HG03469 (cell line): ENCODE measurements around the gene PIK3CA.
A peak's percentile ranks its signal among the peaks of the same experiment; 100 is the strongest.

ENCODE experiments used
- ATAC-seq: cut with Tn5 transposase; IDR thresholded peaks from one replicate; pipeline ENCODE4 v1.9.1; 2021; ENCODE audit warnings: mild to moderate bottlenecking, moderate library complexity, moderate number of reproducible peaks; ENCODE audit not compliant: unreplicated experiment

The PIK3CA gene

DNA sequence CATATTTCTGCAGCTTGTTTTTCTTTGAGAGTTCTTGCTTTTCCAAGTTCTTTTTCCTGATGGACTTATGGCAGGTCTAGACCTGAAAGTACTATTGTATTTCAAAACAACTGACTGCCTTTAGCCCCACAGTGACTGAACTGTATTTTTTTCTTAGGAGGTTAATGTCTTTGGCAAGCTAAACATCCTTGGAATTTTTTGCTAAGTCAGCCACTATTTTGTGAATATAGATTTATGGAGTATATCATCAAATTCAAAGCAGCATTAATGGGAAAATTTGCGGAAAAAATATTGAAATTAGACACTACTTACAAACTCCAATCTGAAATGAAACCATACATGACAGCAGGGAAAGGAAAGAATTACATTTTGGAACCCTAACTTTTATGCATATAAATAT is 8.6 kb downstream of the PIK3CA start:
- ATAC-seq, result no peak

DNA sequence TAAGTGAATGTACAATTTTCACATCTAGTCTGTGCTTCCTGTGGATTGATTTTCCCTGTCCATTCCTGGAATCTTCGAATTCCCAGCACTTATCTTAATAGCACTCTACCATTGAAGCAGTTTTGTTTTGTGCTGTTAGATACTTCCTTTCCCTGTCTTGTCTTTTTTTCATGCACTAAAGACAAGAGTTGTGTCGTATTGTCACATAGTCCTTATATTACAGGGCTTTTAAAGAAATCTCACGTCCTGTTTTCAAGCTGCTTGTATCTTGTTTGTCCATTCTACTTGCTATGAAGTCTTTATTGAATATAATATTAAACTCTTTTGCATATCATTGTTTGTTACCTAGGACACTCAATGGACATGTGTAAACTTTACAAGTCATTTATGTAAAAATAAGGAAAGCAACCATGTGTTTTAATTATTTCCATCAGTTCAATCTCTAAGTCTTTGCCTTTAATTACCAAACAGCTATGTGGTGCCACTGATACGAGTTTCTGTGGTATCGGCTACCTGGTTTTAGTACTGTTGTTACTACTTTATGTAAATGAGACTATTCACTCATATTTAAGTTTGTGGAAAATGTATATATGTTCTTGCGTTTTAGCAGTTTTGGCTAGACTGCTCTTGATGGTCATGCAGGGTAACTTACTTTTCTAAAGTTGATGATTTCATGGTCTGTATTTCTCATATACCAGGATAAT is 10.3 kb downstream of the PIK3CA start:
- peak; percentile 42 for ATAC-seq

DNA sequence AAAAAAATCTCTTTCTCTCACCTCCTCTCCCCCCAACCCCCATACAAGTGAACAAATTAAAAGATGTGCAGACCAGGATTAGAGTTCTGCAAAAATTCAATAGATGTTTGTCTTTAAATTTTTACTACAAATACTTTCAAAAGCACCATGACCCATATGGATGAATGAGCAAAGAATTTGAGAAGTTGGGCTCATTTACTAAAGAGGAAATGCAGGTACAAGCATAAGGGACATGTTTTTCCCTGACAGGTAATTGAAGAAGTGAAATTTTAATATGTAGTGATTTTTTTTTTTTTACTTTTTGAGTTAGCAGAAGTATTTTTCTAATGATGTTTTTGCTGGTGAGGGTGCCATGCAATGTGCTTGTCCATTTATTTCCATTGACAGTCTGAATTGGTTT is 15.3 kb downstream of the PIK3CA start:
- no peak for ATAC-seq

DNA sequence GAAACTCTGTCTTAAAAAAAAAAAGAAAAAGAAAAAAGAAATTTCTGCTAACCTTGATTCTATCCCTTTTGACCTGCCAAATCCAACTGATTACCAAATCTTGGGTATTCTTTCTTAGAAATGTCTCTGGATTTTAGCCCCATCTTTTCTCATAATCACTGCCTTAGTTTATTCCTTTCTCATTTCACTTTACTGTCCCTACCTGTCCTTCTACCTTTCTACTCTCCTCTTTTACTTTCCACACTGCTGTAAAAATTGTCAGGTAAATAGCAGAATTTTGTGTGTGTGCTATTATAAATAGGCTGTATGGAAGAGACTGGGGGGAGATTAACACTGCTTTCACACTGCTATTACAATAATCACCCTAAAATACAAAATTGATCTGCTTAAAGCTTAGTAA is 16.7 kb downstream of the PIK3CA start:
- no peak for ATAC-seq

DNA sequence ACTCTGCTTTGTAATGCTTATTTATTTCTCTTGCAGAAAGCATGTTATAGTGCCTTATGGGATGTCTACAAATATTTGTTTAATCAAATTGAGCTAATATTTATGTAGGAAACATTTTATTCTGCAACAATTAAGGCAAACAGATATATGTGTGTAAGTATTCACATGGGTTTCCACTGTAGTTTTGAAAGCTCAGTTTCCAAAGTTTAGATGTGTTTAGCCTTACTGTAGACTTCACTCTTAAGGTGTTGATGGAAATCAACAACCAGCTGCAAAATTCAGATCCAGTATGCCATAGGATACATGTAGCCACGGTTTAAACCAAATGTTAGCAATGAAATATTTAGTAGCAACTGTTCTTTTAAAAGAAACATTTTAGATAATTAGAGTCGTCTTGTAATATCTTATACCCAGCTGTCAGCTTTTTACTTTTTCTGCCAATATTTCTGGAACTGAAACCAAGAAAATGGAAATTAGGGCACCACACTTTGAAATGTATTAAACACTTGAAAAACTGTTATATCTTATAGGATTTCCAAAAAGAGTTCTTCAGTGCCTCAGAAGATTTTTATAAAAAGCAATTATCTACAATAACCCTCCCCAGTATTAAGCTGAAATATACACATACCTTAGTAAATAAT is 18.5 kb downstream of the PIK3CA start:
- no peak for ATAC-seq

DNA sequence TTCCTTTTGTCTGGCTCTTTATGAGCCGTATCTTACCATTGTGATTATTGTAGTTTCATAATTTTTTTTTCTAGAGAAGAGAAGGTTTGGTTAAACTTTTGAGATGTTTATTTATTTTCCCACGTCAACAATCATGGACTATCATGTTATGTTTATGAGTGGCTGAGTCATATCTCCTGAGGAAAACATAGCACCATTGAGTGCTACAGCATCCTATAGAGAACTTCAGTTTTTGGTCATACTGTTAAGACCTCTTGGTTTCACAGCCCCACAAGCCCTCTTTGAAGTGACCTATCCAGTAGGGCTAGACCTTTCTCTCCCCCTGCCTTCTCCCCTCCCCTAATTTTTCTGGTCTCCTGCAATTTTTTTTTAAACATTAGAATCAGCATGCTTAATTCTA is 20.8 kb downstream of the PIK3CA start:
- no peak for ATAC-seq

DNA sequence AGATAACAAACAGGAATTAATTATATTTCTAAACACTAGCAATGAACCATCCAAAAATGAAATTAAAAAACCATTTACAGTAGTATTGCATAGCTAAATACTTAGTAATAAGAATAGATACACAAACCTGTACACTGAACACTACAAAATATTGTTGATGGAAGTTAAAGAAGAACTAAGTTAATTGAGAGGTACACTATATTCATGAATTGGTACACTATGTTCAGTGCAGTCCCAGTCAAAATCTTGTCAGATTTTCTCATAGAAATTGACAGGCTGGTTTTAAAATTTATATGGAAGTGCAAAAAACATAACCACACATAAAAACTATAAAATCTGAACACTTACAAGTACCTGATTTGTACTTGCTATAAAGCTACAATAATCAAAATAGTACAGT is 24.4 kb downstream of the PIK3CA start:
- no peak for ATAC-seq

DNA sequence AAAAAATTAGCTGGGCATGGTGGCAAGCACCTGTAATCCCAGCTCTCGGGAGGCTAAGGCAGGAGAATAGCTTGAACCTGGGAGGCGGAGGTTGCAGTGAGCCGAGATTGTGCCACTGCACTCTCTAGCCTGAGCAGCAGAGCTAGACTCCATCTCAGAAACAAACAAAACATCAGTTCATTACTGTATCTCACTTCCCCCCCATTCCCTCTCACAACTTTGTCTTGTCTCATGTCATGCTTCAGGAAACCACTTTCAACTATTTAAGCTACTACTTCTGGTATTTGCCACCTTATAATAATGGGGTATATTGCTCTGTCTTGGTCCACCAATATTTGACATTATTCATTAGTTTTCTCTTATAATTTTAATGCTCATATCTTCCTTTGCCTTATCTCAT is 26.2 kb downstream of the PIK3CA start:
- ATAC-seq, result no peak

DNA sequence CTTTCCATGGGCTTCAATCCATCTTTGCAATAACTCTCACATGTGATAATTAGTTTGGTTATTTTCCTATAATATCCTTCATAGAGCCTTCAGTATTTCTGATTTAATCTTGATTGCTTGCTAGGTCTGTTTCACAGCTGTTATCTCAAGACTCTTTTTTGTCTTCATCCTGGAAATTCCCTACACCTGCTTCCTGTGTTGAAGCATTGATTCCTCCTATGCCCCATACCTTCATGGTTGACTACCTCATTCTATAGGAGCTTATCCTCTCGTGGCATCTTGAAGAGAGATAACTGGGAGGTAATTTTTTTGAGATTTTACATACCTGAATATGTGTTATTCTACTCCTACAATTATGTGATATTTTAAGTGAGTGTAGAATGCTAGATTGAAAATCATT is 26.7 kb downstream of the PIK3CA start:
- no peak for ATAC-seq

DNA sequence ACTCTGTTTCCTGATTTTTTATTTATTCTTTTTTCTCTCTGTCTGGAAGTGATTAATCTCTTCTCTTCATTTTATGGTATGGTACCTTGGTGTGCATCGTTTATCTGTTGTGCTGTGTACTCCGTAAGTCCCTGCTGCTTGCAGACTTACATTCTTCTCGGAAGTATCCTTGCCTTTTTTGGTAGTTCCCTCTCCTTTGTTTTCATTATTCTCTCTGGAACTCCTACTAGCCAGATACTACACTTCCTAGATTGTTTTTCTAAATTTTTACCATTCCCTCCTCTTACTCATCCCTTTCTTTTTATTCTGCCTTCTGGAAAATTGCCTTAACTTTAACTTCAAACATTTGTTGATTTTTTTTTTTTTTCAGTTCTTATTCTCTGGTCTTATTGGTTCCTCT is 27.2 kb downstream of the PIK3CA start:
- ATAC-seq, result no peak

DNA sequence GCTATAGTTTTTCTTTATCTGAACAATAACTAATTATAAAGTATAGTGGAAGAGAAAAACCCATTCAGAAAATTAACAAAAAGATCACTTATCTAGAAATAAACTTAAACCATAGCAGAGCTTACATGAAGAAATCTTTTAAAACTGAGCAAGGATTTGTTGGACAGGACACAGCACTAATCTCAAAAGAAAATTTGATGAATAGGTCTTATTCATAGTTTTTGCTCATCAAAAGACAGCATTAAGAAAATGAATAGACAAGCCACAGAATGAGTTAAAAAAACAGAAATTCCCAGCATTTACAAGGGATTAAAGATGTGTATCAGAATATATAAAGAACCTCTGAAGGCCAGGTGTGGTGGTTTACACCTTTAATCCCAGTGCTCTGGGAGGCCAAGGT is 29.5 kb downstream of the PIK3CA start:
- ATAC-seq, result no peak

DNA sequence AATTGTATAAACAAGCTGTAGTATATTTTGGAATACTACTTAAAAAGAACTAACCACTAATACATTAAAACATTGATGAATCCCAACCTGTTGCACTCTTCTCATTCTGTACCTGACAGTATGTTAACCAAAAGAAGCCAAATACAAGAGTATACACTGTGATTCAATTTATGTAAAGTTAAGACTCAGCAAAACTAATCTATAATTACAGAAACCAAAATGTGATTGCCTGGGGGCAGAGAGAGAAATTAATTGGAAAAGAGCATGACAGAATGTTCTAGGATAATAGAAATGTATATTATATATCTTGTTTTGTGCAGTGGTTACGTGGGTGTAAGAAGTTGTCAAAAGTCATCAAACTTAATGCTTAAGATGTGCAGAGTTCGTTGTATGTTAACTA is 31.1 kb downstream of the PIK3CA start:
- no peak for ATAC-seq

DNA sequence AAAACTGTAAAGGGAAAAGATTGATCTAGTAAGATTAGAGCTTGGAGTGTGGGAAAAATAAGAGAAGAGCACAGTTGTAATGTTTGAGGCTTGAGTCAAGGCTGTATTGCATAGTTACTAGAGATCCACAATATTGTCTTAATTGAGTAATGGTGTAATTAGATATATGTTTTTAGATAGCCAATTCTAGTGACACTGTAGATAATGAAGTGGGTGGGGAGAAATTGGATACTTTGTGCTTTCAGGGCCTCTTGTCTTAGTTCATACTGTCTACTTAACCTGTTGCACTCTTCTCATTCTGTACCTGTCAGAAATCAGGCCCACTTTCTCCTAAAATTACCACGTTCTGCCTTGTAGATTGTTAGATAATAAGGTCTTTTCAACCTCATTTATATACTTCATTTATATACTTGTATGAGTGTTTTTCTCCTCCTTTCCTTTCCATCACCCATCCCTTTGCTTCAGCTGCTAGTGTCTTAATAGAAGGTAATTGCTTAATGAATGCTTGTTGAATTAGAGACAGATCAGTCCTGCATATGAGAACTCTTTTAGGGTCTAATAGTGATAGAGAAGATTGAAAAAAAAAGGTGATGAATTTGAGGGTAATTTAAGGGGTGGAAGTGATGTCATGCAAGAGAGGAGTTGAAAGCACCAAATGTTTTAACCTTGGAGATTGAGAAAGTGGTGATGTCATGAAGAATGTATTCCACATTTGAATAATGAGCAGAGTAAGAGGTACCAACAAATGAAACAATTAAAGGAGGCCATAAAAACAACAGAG is 32.0 kb downstream of the PIK3CA start:
- no peak for ATAC-seq

DNA sequence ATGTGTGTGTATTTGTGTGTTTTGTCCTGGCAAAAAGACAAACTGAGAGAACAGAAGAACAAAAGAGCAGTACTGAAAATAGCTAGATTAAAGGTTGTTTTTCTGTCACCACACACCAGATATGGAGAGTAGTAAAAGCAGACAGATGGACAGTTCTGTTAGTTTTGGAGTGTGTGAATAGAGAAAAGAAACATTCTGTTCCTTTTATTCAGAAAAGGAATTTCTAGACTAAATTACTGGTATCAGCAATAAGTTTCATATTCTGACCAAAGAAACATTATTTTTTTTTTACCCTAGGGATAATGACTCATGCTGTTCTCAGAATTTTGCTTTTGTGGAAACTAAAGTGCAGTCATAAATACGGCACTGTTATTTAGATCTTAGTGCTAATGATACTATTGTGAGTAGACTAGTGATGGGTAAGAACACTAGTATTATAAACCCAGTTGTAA is 32.9 kb downstream of the PIK3CA start:
- no peak for ATAC-seq

DNA sequence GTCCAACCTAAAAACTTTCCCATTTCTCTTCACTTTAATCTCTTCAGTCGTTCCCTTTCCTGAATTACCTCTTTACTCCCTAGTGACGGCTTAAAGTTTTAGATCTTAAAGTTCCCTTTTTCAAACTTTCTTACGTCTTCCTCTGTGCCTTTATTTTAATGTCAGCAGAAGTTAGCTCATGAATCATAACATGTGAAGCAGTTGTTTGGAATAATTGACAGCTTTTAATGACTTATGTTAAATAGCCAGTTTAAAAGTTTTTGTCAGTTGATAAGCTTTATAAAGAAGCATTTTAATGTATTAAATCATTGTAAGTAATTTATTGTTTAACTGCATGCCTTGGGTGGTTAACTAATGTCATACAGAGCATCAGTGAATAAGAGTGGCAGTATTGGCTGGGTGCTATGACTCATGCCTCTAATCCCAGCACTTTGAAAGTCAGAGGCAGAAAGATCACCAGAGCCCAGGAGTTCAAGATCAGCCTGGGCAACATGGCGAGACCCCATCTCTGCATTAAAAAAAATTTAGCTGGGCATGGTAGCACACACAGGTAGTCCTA is 33.9 kb downstream of the PIK3CA start:
- no peak for ATAC-seq

DNA sequence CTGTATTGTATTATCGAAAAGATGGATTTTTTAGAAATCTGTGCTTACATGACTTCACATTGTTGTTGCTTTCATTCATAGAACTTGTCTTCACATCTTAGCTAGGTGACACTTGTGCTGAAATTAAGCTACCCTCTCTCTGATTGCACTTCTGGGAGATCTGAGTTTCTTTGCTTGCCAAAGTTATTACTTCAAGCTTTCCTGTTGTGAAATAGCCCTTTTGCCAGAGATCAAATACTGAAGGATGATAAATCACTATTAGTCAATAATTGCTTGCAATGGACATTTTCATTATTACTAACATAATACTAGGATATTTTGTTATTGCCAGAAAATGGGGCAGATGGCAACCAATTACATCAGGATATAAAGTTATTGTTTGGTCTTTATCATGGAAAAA is 34.7 kb downstream of the PIK3CA start:
- no peak for ATAC-seq

DNA sequence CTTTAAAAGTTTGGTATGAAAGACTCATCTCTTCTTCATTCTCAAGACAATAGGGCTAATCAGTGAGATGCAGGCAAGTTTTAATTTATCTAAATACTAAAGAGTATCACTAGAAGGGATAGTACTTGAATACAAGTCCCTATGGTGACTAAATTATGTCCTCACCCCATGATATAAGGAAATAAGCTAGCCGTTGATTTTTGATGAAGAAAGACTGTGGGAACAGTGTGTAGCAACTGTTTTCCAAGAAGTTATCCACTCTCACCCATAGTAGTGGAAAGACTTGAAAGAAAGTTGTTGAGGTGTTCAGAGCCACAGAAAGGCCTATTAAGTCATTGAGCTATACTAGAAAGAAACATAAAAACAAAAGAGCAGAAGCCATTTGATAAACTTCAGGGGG is 36.7 kb downstream of the PIK3CA start:
- ATAC-seq, result no peak

DNA sequence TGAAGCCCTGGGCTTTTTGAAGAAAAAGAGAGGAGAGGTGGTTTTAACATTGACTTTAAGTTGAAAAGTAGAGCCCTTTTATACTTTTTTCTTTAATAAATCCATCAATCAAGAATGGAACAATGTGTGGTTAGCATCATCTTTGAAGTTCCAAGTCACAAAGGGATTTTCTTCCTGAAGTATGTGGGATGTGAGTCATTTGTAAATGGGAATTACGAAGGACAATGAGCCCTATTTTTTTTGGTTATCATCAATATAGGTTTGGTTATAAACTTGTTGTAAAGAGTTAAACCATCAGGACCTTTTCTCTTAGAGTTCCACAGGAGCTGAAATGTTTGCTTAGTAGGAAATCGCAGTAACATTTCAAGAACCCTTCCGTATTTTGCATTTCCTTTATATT is 38.3 kb downstream of the PIK3CA start:
- no peak for ATAC-seq

DNA sequence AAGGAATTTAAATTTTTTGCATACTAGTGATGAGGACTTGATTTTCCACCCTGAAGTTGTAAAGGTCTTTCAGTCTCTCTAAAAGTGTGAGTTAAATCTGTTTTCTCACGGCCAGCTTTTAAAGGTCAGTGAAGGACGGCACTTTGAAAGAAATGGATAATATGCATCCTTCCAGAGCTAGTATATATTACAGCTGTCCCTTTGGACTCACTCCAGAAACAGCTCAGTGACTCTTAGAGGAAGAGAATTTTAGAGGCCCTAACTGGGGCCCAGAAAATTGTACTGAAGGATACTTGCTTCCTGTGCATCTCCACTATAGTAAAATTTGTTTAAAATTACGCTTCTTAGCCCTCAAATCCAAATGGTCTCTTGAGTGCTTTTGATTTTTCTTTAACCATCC is 41.6 kb downstream of the PIK3CA start:
- no peak for ATAC-seq

DNA sequence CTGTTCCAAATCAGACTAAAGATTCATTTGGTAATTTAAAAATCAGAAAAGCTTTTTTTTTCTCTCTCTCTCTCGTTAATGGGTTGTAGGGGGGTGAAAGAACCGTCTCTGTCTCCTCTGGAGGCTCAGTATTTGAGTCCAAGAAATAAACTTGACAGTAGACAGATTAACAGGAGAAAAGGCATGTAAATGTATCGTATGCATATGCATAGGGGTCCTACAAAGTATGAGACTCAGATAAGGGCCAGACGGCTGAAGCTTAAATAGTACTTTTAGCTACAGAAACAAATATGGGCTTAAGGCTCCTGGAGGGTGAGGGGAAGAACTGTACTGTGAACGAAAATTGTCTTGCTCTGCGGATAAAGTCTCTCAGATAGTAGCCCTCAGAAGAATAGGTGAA is 42.4 kb downstream of the PIK3CA start:
- ATAC-seq, result no peak

DNA sequence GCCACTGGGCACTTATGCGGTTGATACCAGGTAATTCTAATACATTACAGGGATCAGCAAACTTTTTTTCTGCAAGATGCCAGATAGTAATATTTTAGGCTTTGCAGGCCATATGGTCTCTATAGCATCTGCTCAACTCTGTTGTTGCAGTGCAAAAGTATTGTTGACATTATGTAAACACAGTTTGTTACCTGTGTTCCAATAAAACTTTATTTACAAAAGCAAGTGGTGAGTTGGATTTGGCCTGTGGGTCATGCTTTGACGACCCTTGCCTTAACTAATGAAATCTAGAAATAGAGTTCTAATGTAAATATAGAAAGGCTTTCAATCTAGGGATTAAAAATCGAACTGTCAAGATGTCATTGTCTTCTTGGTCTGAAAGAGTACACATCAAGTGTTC is 44.4 kb downstream of the PIK3CA start:
- ATAC-seq, result no peak

DNA sequence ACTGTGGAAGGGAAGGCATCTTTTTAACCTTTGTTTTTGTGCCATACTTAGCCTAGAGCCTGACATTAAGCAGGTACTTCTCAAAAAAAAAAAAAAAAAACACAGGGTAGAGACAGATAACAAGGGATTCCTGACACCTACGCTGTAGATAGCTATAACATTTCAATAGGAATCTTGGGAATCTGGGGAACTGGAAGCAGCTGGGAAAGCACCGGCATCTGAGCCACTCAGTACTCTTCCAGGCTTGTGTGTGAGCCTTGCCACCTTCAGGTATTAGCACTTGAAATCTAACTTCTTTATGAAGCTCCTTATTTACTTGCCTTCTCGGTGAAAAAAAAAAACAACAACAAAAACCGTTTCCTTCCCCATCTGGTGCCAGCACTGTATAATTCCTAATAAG is 46.8 kb downstream of the PIK3CA start:
- ATAC-seq, result no peak
